ENCODE measurements around the gene PERM1.

- TF ChIP-seq POLR2AphosphoS5 (IDR thresholded peaks at IDR 0.05; ENCODE audit: low read depth, low read length) (no peak), POLR2A (IDR thresholded peaks at IDR 0.05; ENCODE audit: control extremely low read depth in 1 of 2, low read depth in 2 of 2, low read length in 2 of 2) (no peak), CTCF (IDR thresholded peaks at IDR 0.05; ENCODE audit: control extremely low read depth in 1 of 3, insufficient read depth in 1 of 3, low read depth in 1 of 3, low read length in 3 of 3) (no peak), RNF2 (IDR thresholded peaks at IDR 0.05; ENCODE audit: borderline replicate concordance, low read depth, low read length, missing control alignments, poor library complexity, severe bottlenecking) (no peak), ATF2 (IDR thresholded peaks at IDR 0.05; ENCODE audit: low read length) (no peak), HDAC6 (IDR thresholded peaks at IDR 0.05; ENCODE audit: low read depth, low read length) (no peak), TBP (IDR thresholded peaks at IDR 0.05; ENCODE audit: low read depth, low read length) (no peak), GABPA (IDR thresholded peaks at IDR 0.05; ENCODE audit: borderline replicate concordance, insufficient read depth, low read length) (no peak), CTBP2 (IDR thresholded peaks at IDR 0.05; ENCODE audit: borderline replicate concordance, insufficient read depth, insufficient read length, low read length) (no peak), EGR1 (IDR thresholded peaks at IDR 0.05; ENCODE audit: borderline replicate concordance, low read depth, low read length) (no peak), EP300 (IDR thresholded peaks at IDR 0.05; ENCODE audit: borderline replicate concordance in 1 of 2, low read depth in 2 of 2, low read length in 2 of 2) (no peak), SIN3A (conservative IDR thresholded peaks at IDR 0.05 in 1 of 2, IDR thresholded peaks at IDR 0.05 in 1 of 2; ENCODE audit: low read depth in 1 of 2, low read length in 2 of 2) (no peak), RAD21 (IDR thresholded peaks at IDR 0.05 in 1 of 2, conservative IDR thresholded peaks at IDR 0.05 in 1 of 2; ENCODE audit: low read depth in 2 of 2, low read length in 2 of 2) (no peak)
Observed at GRCh38 chr1:971751-972506, 10.0 kb downstream of the PERM1 start.
